Activated naive CD8-positive, alpha-beta T cell treated with anti-CD3 and anti-CD28 coated beads, Interleukin-2, amount 50 U/mL, for 16 hours (primary cell): ENCODE results near the gene MAGOH.
A peak's percentile ranks its signal among the peaks of the same experiment; 100 is the strongest.
"Not testable (repeated sequence)": the region's sequence is repeated elsewhere in the genome, so short reads cannot be mapped to it uniquely, and the experiment has no call there.

Experiments
- DNase-seq: peaks from one replicate; pipeline ENCODE4 v3.0.0-alpha.2; 2020; ENCODE audit warnings: low read depth, low spot score

The MAGOH gene

GRCh38 chr1:53186533-53186932, 51.8 kb downstream of the MAGOH start:
- no peak for DNase-seq

DNA sequence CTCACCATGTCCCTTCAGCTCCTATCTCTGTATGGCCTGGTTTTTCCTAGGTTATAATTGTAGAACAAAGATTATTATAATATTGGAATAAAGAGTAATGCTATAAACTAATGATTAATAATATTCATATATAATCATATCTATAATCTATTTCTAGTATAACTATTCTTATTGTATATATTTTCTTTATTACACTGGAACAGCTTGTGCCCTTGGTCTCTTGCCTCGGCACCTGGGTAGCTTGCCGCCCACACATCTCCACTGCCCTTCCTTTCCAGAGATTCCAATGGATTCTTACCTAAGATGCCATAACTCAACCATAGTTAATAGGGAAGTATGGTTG, 52.4 kb downstream of the MAGOH start:
- not testable (repeated sequence) for DNase-seq

DNA sequence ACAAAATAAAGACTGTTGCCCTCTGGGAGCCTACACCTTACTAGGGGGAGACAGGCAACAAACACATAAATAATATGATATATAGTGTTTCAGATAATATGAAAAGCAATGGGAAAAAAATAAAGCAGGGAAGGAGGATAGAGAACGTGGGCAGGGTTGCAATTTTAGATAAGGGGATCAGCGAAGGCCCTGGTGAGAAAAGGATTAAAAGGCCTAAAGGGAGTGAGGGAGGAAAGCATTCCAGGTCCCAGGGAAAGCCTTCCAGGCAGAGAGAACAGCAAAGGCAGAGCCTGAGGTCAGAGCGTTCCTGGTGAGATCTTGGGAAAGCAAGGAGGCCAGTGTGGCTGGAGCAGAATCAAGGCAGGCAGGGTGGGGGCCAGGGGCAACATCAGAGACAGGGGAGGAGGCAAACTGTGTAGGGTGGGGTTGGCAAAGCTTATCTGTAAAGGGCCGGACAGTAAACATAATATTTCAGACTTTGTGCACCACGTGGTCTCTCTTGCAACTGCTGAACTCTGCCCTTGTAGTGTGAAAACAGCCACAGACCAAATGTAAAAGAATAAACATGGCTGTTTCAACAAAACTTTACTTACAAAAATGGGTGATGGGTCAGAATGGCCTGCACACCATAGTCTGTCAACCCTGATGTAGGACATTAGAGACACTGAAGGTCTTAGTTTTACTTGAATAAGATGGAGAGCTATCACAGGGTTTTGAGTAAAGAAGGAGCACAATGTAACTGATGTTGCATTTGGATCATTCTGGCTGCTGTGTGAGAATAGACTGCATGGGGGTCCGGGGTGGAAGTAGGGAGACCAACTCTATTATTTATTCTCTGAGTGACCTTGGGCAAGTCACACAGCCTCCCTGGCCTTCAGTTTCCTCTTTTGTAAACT, 55.0 kb downstream of the MAGOH start:
- no peak for DNase-seq

GRCh38 chr1:53182716-53183094, 55.6 kb downstream of the MAGOH start:
- no peak for DNase-seq

DNA sequence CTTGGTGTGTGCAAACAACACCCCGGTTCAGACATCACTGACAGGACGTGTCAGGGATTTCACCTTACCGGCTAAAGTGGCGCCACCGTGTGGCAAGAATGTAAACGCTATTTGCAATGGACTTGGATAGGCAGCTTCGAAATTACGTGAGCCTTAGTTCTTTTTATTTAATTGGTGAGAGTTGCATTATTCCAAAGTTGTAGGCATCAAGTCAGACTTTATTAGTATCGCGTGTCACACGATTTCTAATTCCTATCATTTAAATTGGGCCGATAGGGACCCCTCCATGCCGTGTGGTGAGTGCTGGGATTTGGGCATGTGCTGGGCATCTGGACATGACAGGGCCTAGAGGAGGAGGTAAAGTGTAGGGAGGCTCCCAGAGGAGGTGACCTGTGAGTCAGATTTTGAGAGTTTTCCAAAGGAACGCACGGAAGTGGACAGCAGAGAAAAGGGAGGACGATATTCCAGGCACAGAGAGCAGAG, 56.2 kb downstream of the MAGOH start:
- peak; percentile 52 for DNase-seq

DNA sequence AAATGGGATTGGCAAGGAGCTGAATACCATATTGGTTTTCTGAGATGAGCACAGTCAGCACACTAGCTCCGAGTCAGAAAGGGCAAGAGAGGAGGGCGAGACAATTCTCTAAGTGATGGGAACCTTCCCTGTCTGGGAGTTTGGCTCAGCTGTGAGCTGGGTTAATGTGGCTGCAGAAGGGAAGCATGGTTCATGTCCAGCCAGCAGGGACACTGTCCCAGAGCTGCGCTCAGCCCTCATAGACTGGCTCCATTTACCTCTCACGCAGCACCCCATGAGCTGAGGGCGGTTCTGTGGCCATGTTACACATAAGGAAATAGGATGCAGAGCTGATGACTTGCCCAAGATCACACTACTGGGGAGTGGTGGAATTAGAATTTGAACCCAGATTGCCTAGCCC, 57.4 kb downstream of the MAGOH start:
- no peak for DNase-seq

- no peak for DNase-seq
Observed at GRCh38 chr1:53180226-53180625, 58.1 kb downstream of the MAGOH start.
